HG02870 (cell line): ENCODE measurements around the gene GOLGA8K.
"Not testable (repeated sequence)": the region's sequence is repeated elsewhere in the genome, so short reads cannot be mapped to it uniquely, and the experiment has no call there.

Experiments
- ATAC-seq: cut with Tn5 transposase; IDR thresholded peaks from one replicate; pipeline ENCODE4 v1.9.1; 2021; ENCODE audit warnings: mild to moderate bottlenecking, moderate library complexity; ENCODE audit not compliant: unreplicated experiment

Gene GOLGA8K

GRCh38 chr15:32356909-32357308 is 46.2 kb downstream of the GOLGA8K start:
- not testable (repeated sequence) for ATAC-seq

GRCh38 chr15:32352748-32353147 is 50.3 kb downstream of the GOLGA8K start:
- not testable (repeated sequence) for ATAC-seq

GRCh38 chr15:32350563-32351220 is 52.4 kb downstream of the GOLGA8K start:
- not testable (repeated sequence) for ATAC-seq

- not testable (repeated sequence) for ATAC-seq
Observed at GRCh38 chr15:32347037-32347436, 56.1 kb downstream of the GOLGA8K start.

- not testable (repeated sequence) for ATAC-seq
Observed at GRCh38 chr15:32345978-32346547, 57.0 kb downstream of the GOLGA8K start.

GRCh38 chr15:32343921-32344320 is 59.2 kb downstream of the GOLGA8K start:
- ATAC-seq, result not testable (repeated sequence)
